GM12801 (cell line): ENCODE data around the gene RPS6KA1.

Source experiments
- CTCF ChIP-seq: IDR thresholded peaks from one replicate; pipeline ENCODE4 v1.5.1; 2011; ENCODE audit warnings: control low read depth; ENCODE audit not compliant: insufficient read length; ENCODE audit errors: extremely low read depth

Gene RPS6KA1

GRCh38 chr1:26548841-26549240 is 19.3 kb downstream of the RPS6KA1 start:
- TF ChIP-seq CTCF = no peak

GRCh38 chr1:26550946-26551345 is 21.4 kb downstream of the RPS6KA1 start:
- TF ChIP-seq CTCF = no peak

GRCh38 chr1:26552720-26553119 is 23.2 kb downstream of the RPS6KA1 start:
- TF ChIP-seq CTCF = no peak

GRCh38 chr1:26553942-26554682 is 24.6 kb downstream of the RPS6KA1 start:
- no peak for TF ChIP-seq CTCF

GRCh38 chr1:26554781-26555180 is 25.2 kb downstream of the RPS6KA1 start:
- no peak for TF ChIP-seq CTCF

GRCh38 chr1:26555550-26555981 is 26.0 kb downstream of the RPS6KA1 start:
- TF ChIP-seq CTCF = no peak

- TF ChIP-seq CTCF = no peak
Measured at GRCh38 chr1:26556111-26556510, 26.6 kb downstream of the RPS6KA1 start.

GRCh38 chr1:26557008-26557407 is 27.4 kb downstream of the RPS6KA1 start:
- no peak for TF ChIP-seq CTCF
